Putamen (tissue), 1 donor: Measurements from ENCODE around the gene PLAAT1.

Experiments used
- DNase-seq: peaks from one replicate; pipeline ENCODE4 v3.0.0-alpha.2; 2016; ENCODE audit warnings: low spot score

The PLAAT1 gene

DNA sequence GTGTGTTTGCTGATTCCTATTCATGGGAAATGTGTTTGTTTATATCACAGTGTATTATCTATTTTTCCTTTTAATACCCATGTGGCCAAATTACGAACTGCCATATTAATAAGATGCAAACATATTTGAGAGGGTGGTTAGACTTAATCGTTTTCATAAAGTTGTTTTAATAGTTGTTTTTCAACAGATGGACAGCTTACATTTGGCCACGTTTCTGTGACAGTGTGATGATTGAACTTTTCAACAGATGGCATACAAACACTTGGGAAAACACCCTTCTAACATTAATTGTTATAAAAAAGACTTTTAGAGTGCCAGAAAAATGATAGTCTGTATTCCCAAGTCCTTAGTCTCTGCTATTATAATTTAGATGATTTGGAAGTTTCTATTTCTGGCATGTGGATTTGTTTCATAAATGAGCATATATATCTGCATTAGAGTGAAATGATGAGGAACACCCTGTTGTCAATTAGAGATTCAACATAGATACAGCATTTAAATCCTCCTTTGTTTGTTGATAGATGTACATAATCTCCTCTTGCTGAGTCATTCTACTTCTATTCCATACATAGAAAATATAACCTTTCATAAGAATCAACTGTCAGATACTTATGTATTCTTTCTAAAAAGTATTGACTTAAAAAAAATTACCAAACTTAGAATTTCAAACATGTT, 13.1 kb downstream of the PLAAT1 start:
- DNase-seq = no peak

DNA sequence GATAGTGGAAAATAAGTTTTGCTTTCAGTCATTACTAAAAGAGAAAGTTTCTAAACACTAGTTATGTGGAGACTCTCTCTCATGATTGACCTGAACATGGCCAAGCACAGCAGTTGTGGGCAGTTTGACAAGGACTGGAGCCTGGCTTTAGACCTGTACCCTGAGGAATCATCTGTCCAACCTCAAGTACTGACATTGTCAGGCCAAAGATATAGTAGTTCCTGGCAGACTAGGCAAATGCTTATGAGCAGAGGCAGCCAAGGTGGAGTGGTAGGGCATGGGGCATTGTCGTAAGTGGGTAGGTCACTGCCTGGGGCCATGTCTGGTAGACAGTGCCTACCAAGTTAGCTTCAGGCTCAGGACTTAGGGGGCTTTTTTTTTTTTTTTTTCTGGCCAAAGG, 20.9 kb downstream of the PLAAT1 start:
- no peak for DNase-seq

DNA sequence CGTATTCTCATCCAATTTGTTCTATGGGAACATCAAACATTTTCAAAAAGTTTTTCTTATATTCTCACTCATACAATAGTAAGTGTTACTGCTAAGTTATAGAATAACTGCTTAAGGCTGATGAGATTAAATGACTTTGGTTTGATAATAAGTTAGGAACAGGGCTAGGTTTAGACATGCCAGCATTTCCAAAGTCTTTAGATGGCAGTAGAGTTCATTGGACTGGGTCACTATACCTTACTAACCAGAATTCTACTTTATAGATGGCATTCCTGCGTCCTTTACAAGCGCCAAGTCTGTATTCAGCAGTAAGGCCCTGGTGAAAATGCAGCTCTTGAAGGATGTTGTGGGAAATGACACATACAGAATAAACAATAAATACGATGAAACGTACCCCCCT, 21.7 kb downstream of the PLAAT1 start:
- no peak for DNase-seq

DNA sequence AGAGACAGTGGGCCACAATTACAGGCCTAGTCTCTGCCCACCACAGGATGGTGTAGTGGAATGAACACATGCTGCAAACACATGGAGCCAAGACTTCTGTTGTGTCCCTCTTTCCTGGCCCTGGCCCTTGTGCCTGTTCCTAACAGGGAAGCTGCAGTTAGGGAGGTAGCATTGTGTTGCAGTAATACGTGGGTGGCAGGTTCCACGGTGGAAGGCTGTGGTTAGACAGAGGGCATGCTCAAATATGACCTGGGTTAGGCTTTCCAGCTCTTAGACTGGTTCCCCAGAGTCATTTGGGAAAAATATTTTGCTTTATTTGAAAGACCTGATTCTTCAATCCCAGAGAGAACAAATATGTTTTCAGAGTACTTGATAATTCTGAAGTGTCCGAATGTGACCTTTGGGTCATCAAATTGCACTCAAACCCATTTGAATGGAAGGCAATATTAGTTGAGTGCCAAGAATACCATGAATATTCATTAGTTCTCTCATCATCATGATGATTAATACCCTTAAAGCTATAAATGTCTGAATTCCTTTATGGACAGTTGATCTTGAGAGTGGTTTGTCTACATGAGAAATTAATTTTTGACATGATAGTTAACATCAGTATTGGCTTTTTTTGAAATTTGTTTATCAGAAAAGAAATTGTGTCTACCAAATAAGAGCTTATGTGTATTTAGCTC, 28.5 kb downstream of the PLAAT1 start:
- DNase-seq = no peak

DNA sequence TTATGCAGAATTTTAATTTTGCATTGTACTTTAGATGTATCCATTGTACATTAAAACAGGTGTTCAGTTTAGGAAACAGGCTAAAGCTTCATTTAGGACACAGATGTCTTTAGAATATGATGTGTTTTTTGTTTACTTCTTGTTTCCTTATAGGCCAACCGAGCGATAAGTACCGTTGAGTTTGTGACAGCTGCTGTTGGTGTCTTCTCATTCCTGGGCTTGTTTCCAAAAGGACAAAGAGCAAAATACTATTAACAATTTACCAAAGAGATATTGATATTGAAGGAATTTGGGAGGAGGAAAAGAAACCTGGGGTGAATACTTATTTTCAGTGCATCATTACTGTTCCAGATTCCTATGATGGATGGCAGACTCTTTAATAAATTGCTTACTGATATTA, 29.4 kb downstream of the PLAAT1 start:
- no peak for DNase-seq

DNA sequence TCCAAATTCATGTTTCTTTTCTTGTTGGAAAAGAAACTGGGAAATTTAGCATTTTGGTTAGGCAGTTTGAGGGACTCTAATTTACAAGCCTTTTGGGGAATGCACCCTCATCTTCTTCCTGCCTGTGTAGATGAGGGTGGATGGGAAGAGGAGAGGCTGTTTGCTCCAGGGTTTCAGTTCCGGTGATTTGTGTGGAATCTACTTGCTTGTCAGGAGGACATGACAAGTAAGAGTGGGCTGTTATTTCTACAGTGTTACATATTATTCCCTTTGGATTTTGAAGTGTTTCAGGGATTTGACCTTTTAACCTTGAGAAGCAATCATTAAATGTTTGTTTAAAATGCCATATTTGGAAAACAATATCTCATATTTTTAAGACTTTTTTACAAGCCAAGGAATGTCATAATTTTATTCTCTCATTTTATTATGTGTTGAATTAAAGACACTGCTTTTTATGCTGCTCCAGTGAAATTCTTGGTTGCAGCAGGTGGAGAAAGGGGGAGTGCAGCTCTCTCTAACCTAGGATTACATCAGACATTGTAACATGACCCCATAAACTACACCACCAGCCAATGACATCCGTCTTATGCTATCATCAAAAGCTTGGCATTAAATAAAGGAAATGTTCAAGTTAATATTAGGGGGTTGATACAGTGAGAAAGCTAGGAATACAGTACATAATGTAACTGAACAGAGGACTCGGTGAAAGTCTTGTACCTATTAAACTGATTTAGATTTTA, 30.2 kb downstream of the PLAAT1 start:
- no peak for DNase-seq

DNA sequence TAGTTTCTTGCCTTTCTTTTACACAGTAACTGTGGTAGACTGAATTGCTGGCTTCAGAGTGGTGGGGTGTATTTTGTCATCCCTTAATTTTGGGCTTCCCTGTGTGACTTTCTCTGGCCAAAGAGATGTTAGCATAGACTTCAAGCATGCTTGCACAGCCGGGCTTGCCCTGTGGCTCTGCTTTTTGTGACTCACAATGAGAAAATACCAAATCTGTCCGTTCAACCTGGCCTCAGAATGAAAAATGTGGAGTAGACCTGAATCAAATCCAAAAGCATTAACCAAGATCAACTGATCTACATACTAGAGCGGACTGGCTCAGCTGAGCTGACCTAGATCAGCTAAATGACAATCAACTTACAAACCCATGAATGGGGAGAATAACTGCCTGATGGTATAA, 51.4 kb downstream of the PLAAT1 start:
- DNase-seq = no peak

DNA sequence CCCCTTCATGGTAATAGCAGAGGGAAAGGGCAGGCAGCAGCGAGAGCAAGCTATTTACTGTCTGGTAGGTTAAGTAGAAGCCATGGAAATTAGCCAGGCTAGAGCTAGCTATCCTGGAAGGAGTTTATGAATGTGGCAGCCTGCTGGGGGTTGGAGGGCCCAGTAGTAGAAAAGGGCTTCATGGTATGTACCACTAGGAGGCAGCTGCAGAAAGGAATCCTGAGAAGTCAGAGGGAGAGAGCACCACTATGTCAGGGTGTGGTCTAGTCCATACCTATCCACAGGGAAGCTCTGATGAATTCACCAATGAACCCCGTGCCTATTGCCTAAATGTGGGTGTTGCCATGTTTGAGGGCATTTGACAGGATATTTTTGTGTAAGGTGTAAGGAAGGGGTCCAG, 55.0 kb downstream of the PLAAT1 start:
- DNase-seq = no peak

DNA sequence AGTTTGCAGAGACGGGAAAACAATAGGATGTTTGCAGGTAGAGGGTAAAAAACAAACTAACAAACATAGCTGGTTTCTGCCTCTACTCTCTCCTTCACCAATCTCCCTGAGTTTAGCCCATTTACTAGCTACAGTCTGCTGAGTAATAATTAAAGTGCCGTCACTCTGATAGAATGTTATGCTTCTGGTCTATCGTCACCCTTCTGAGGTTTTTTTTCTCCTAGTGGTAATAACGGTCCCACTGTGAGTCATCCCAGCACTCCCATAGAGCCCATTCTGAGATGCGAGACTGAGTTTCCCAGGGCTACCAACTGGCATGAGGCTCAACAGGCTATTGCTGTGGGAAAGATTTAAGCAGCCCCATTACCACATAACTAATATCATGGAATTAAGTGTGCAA, 56.4 kb downstream of the PLAAT1 start:
- DNase-seq = no peak

DNA sequence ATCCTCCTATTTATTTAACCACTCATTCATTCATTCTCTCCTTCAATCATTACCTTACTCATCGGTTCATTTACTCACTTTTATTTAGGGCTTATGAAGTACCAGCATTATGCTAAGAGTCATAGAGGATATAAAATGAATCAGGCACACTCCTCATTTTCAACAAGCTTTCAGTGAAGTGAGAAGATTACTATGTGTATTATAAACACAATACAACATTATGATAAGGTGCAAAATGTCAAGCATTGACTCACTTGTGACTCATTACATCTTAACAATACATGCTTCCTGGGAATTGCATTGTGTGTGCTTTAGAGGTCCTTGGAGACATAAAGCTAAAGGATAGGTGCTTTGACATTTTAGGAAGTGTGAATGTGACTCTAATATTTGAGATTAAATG, 60.4 kb downstream of the PLAAT1 start:
- no peak for DNase-seq

DNA sequence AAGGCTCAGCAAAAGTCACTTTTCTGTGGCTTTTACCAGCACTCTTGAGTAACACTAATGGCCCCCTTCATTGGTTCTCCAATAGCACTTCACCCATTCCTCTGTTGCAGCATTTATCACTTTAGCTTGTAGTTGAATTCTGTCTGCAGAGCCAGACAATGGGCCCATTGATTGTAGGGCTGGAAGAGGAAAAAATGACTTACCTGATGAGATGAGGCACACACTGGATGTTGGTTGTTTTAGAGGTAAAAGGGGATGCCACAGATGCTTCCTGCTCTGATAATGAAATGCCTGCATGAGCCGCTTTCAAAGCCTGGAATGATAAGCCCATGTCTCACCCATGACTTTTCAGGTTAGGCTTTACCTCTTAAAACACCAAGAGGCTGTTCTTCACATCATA, 64.3 kb downstream of the PLAAT1 start:
- DNase-seq = no peak

DNA sequence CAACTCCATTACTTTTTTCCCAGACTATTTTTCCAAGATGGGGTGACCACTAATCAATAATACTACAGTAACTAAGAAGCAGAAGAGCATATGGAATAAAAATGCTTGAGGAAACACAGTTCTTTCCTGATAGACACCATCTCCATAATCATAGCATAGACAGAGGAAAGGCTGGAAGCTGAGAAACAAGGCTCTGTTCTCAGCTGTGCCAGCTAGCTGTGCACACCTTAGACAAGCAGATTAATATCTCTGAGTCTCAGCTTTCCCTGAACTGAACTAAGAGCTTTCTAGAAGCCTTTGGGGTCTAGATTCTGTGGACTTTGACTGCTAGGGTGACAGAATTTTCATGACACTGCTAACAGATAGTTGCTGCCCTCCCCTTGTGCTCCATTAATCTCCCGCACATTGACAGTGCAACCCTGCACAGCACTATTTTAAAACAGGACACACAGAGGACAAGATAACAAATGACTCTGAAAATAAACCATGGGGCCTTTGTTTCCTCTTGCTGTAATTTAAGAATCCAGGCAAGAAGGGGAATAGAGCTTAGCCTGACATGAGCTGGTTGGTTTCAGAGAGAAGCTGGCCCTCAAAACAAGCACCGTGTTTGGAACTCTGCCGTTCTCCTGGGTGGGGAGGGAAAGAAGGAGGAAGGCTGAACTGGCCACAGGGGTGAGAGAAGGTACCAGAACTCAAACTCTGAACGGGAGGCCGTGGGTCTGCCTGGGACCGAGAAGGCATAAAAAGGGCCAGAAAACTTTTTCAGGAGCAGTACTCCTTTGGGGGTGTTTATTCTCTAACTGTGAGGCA, 70.1 kb downstream of the PLAAT1 start:
- DNase-seq = no peak

DNA sequence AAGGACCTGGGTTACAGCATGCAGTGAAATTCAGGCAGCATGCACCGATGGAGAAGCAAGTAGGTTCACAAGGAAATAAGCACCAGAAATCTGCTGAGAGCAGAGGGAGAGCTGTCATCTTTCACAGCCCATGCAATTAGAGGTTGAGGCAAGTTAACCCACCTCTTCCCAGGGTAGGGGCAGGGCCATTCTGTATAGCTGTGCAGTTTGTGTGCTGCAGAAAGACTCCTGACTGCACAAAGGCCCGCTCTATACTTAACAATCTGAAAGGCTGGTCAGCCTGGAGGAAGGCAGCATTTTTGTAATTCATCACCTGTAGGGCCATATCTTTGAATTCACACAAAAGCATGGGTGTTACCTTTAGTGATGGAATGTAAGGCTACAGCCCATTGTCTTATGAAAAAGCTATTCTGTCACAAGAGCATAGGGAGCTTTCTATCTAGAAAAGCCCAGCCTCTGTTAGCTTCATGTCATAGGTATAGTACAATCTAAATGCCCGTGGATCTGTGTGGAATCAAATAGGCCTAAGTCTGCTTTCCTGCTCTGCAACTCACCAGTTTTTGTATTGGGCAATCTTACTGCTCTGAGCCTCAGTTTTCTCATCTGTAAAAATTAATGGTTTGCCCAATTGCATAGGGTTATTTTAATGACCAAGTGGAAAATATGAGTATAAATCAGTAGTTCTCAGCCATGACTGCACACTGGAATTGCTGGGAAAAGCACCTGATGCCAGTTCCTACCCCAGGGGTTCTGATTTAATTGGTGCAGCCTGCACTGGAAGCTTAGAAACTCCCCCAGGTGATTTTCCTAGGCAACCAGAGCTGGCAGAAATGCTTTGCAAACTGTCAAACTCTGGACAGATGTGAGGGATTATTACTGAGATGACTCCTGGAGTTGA, 72.3 kb downstream of the PLAAT1 start:
- DNase-seq = no peak

DNA sequence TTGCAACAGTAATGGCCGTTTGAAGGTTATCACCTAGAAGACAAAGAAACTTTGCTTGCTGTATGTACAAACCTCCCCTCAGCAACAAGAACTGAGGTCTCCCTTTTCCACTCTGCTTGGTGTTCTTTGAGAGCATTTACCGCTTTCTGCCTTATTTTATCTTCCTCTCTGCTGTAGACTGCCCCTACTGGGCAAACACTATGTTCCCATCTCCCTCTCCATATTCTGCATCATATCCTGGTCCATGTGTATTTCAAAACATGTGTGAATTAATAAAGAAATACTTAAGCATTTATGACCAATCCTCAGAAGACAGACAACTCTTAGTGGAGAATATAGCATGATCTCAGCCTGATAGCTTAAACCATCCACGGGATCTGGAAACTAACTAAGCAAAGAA, 73.1 kb downstream of the PLAAT1 start:
- no peak for DNase-seq

DNA sequence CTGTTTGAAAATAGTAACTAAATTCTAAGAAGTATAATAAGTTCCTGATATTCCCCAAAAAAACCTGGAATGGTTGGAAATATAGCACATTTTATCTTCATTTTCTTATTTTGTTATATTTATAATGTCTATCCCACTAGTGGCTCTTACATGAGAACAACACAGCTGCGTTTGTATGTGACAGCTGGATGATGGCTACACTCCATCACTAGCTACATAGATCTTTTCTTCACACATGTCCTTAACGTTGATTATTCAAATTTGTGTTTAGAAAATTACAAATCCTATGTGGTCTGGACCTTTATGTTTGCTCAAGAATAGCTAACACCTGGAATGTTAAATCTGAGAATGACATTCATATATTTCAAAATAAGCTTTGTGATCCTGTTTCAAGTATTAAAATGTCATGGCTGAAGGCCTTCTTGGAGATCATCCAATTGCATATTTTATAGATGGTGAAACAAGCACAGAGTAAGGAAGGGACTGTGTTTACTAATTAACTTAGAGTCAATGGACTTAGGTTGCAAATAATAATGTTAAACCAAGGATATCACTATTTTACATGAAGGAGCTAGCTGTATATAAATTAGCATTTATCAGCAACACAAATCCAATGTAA, 76.8 kb downstream of the PLAAT1 start:
- DNase-seq = no peak
